IMR-90 (cell line): Measurements from ENCODE around the gene TDRD12.

Experiments used
- MXI1 ChIP-seq: IDR thresholded peaks from 2 replicates; pipeline ENCODE4 v1.6.1; 2012; ENCODE audit warnings: low read depth, mild to moderate bottlenecking, low read length, moderate library complexity, borderline replicate concordance
- POLR2A ChIP-seq: IDR thresholded peaks from 2 replicates; pipeline ENCODE4 v1.6.1; 2012; ENCODE audit warnings: mild to moderate bottlenecking, low read depth, low read length
- RCOR1 ChIP-seq: IDR thresholded peaks from 2 replicates; pipeline ENCODE4 v1.6.1; 2012; ENCODE audit warnings: mild to moderate bottlenecking, low read length, improper control_type of control experiment; ENCODE audit not compliant: insufficient replicate concordance
- SMC3 ChIP-seq: fragments of 150-350 bp; IDR thresholded peaks from 2 replicates; pipeline ENCODE4 v1.6.1; 2016; ENCODE audit warnings: low read depth, mild to moderate bottlenecking, antibody characterized with exemption, low read length, moderate library complexity
- TF ChIP-seq, protein P1 (sequence below): conservative IDR thresholded peaks from 2 replicates; pipeline ENCODE4 v1.5.1; 2012; ENCODE audit warnings: mild to moderate bottlenecking, low read depth, low read length, improper control_type of control experiment
- TF ChIP-seq, protein P2 (sequence below): fragments of 150-350 bp; IDR thresholded peaks from 2 replicates; pipeline ENCODE4 v1.6.1; 2017; ENCODE audit warnings: mild to moderate bottlenecking, antibody characterized with exemption, low read length, low read depth

DNA sequence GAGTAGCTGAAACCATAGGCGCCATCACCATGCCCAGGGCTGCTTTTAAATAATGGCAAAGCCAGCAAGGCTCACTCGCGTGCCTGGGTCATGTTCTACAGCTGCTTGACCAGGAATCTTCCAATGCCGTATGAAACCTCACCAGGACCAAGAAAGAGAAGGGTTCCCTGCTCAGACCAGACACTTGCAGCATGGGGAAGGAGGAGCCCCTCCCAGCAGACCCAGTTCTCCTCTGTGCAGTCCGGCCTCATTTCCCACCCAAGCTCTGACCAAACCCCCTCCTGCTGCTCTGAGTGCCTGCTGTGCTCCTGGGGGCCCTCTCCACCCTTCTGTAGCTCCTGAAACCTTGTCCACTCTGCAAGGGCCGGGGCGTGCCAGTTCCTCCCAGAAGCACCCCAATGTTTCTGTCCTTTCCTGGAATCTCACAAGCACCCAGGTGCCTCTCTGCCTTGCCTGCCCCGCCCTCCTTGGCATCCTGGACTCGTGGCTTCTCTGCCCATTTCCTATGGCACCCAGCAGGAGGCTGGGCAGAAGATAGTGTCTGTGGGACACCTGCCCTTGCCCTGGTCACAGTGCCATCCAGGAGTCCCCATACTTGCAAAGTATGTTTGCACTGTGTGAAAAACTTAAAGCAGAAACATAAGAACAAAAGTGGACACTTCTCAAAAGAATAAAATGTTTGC is 156.8 kb downstream of the TDRD12 start:
- TF ChIP-seq, protein P1, sequence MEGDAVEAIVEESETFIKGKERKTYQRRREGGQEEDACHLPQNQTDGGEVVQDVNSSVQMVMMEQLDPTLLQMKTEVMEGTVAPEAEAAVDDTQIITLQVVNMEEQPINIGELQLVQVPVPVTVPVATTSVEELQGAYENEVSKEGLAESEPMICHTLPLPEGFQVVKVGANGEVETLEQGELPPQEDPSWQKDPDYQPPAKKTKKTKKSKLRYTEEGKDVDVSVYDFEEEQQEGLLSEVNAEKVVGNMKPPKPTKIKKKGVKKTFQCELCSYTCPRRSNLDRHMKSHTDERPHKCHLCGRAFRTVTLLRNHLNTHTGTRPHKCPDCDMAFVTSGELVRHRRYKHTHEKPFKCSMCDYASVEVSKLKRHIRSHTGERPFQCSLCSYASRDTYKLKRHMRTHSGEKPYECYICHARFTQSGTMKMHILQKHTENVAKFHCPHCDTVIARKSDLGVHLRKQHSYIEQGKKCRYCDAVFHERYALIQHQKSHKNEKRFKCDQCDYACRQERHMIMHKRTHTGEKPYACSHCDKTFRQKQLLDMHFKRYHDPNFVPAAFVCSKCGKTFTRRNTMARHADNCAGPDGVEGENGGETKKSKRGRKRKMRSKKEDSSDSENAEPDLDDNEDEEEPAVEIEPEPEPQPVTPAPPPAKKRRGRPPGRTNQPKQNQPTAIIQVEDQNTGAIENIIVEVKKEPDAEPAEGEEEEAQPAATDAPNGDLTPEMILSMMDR: no peak
- TF ChIP-seq MXI1: no peak
- TF ChIP-seq, protein P2, sequence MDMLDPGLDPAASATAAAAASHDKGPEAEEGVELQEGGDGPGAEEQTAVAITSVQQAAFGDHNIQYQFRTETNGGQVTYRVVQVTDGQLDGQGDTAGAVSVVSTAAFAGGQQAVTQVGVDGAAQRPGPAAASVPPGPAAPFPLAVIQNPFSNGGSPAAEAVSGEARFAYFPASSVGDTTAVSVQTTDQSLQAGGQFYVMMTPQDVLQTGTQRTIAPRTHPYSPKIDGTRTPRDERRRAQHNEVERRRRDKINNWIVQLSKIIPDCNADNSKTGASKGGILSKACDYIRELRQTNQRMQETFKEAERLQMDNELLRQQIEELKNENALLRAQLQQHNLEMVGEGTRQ: no peak
- no peak for TF ChIP-seq RCOR1
- no peak for TF ChIP-seq POLR2A
- no peak for TF ChIP-seq SMC3
